Naive thymus-derived CD8-positive, alpha-beta T cell (primary cell): ENCODE measurements around the gene SUN2. TPM values are rescaled to one million over a fixed set of nuclear protein-coding genes. Genes with fewer than 3 reads are reported as not detected.
A peak's percentile ranks its signal among the peaks of the same experiment; 100 is the strongest.

ENCODE experiments used
- ATAC-seq, 2 donors: fragments of 150-1000 bp; cut with Tn5 transposase in 1 of 2; sonication (Bioruptor Pico), chemical (Tn5 transposase) in 1 of 2; 1 replicate in 1 of 2; 2 replicates in 1 of 2; pipeline ENCODE4 v1.10.0; 2021; ENCODE audit warnings: mild to moderate bottlenecking in 2 of 2, moderate library complexity in 2 of 2
- POLR2A ChIA-PET: fragments of 350-600 bp; sonication (Branson Sonifier 250); formaldehyde crosslinking; loops from one replicate; lab custom pipeline; 2021; ENCODE audit warnings: antibody characterized with exemption; lab: Charles Lee
- DNase-seq, 10 donors: peaks; one replicate each; pipeline versions ENCODE4 v3.0.0 to v3.0.0-alpha.2; 2020 to 2022
- H3K27ac Mint-ChIP-seq, 10 donors: one replicate each; pipeline ENCODE4 v1.8.0; 2020 to 2022; ENCODE audit warnings: mild to moderate bottlenecking in 10 of 10, mixed read lengths in 10 of 10, moderate library complexity in 4 of 10, inconsistent platforms in 1 of 10
- H3K27me3 Mint-ChIP-seq, 5 donors: one replicate each; pipeline ENCODE4 v1.8.0; 2021 to 2022; ENCODE audit warnings: mixed read lengths in 5 of 5
- H3K36me3 Mint-ChIP-seq, 3 donors: one replicate each; pipeline ENCODE4 v1.8.0; 2020 to 2022; ENCODE audit warnings: mixed read lengths in 3 of 3, mild to moderate bottlenecking in 2 of 3, inconsistent platforms in 1 of 3
- H3K4me1 Mint-ChIP-seq, 4 donors: one replicate each; pipeline ENCODE4 v1.8.0; 2021 to 2022; ENCODE audit warnings: mixed read lengths in 4 of 4
- H3K4me3 Mint-ChIP-seq, 10 donors: one replicate each; pipeline ENCODE4 v1.8.0; 2020 to 2022; ENCODE audit warnings: mild to moderate bottlenecking in 10 of 10, mixed read lengths in 10 of 10, moderate library complexity in 6 of 10, inconsistent platforms in 1 of 10
- H3K9me3 Mint-ChIP-seq, 9 donors: one replicate each; pipeline ENCODE4 v1.8.0; 2020 to 2022; ENCODE audit warnings: mixed read lengths in 9 of 9, mild to moderate bottlenecking in 3 of 9, inconsistent platforms in 1 of 9, moderate library complexity in 1 of 9
- polyA plus RNA-seq, 3 donors: library from polyadenylated mRNA; unstranded; fragments of 300-500 nt; fragmentation: Illumina TruSeq; gene quantifications; one replicate each; pipeline ENCODE4 v1.2.3, GENCODE V29; 2021
- total RNA-seq, 8 experiments: library from RNA in 2 of 8; stranded (reverse) in 2 of 8; gene quantifications; one replicate each; pipeline ENCODE4 v1.2.3 and lab custom pipeline; 2021 to 2026

SUN2 gene
- total and polyA plus RNA-seq, 5 experiments from 2014 or later: 491 to 1,073 (median 802) TPM

DNA sequence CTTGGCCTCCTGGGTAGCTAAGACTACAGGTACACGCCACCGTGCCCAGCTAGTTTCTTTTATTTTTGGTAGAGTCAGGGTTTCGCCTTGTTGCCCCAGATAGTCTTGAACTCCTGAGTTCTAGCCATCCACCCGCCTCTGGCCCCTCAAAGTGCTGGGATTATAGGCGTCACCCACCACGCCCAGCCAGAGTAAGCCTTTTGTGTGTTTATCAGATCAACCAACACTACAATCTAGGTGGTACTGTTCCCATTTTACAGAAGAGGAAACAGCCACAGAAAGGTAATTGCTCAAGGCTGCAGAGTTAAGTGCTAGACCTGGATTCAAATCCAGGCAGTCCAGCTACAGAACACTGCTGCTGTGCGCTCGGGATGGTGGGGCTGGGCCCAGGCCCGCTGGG lies 70.9 kb downstream of the SUN2 start:
- H3K27ac Mint-ChIP-seq: peak overlapping the region in 5 of 10 donors; percentile 5 to 77 (median 43)
- H3K36me3 Mint-ChIP-seq: peaks cover 0 to 70% (median 2%) of the 10 kb centered on the region in 3 donors
- H3K4me3 Mint-ChIP-seq: peak overlapping the region in 2 of 10 donors; percentile 20 to 40
- H3K9me3 Mint-ChIP-seq: no peaks in the 10 kb centered on the region
- H3K27me3 Mint-ChIP-seq: no peaks in the 10 kb centered on the region
- DNase-seq (no peak), ATAC-seq (no peak)
- POLR2A ChIA-PET: interaction anchor here (0.5 kb wide), 1 partner anchor 46 kb away, joined by 4 read pairs; no protein-coding TSS in a partner anchor
- peaks cover 13 to 24% (median 18%) of the 10 kb centered on the region in 4 donors for H3K4me1 Mint-ChIP-seq

Other genes with a start within 250 kb of the SUN2 start
- 1,000 to 10,000 TPM; 1,031 to 1,044 TPM for gene DDX17, start 249.7 kb downstream of the SUN2 start, total RNA-seq
- gene DDX17, start 249.7 kb downstream of the SUN2 start, polyA plus RNA-seq: 10 to 100 TPM; 27.3 to 38.7 (median 28.2) TPM
- gene DMC1, start 185.8 kb downstream of the SUN2 start, total RNA-seq: under 1 TPM in 1 of 2 experiments, not detected in 1; 0.73 TPM
- not detected for gene DMC1, start 185.8 kb downstream of the SUN2 start, polyA plus RNA-seq
- under 1 TPM; 0.29 to 0.96 TPM for gene FAM227A, start 99.6 kb downstream of the SUN2 start, total RNA-seq
- not detected for gene FAM227A, start 99.6 kb downstream of the SUN2 start, polyA plus RNA-seq
- gene CBY1, start 99.4 kb downstream of the SUN2 start, total RNA-seq: 10 to 100 TPM; 33.2 to 36.7 TPM
- 10 to 100 TPM in 2 of 3 donors, 1 to 10 TPM in 1; 4.3 to 11.6 (median 11.2) TPM for gene CBY1, start 99.4 kb downstream of the SUN2 start, polyA plus RNA-seq
- 10 to 100 TPM; 56.1 to 60.9 TPM for gene TOMM22, start 74.0 kb downstream of the SUN2 start, total RNA-seq
- 10 to 100 TPM; 67.2 to 79.3 (median 75.9) TPM for gene TOMM22, start 74.0 kb downstream of the SUN2 start, polyA plus RNA-seq
- gene JOSD1, start 55.1 kb downstream of the SUN2 start, total RNA-seq: 10 to 100 TPM; 50.5 to 52.6 TPM
- 1 to 10 TPM; 6.7 to 8.2 (median 7.8) TPM for gene JOSD1, start 55.1 kb downstream of the SUN2 start, polyA plus RNA-seq
- gene GTPBP1, start 50.1 kb downstream of the SUN2 start, total RNA-seq: 10 to 100 TPM; 64.6 to 73.3 TPM
- 10 to 100 TPM; 17.2 to 29.3 (median 22.6) TPM for gene GTPBP1, start 50.1 kb downstream of the SUN2 start, polyA plus RNA-seq
- gene DNAL4, start 38.1 kb upstream of the SUN2 start, total RNA-seq: 10 to 100 TPM in 1 of 2 experiments, 1 to 10 TPM in 1; 9.3 to 11.5 TPM
- gene DNAL4, start 38.1 kb upstream of the SUN2 start, polyA plus RNA-seq: 10 to 100 TPM; 11.2 to 14.7 (median 13.1) TPM
- 10 to 100 TPM; 11.3 to 12.6 TPM for gene NPTXR, start 88.0 kb upstream of the SUN2 start, total RNA-seq
- gene NPTXR, start 88.0 kb upstream of the SUN2 start, polyA plus RNA-seq: 1 to 10 TPM in 1 of 3 donors, under 1 TPM in 2; 0.73 to 1.1 (median 0.87) TPM
- gene CBX6, start 116.2 kb upstream of the SUN2 start, total RNA-seq: 10 to 100 TPM; 66.7 TPM
- gene CBX6, start 116.2 kb upstream of the SUN2 start, polyA plus RNA-seq: 1 to 10 TPM; 5.8 to 6.5 (median 6.4) TPM
- gene APOBEC3A, start 201.6 kb upstream of the SUN2 start, total RNA-seq: not detected
- gene APOBEC3A, start 201.6 kb upstream of the SUN2 start, polyA plus RNA-seq: not detected
- under 1 TPM in 1 of 2 experiments, not detected in 1; 0.47 TPM for gene APOBEC3B, start 226.3 kb upstream of the SUN2 start, total RNA-seq
- under 1 TPM in 1 of 3 donors, not detected in 2; 0.14 TPM for gene APOBEC3B, start 226.3 kb upstream of the SUN2 start, polyA plus RNA-seq